Renal cortical epithelial cell (primary cell): ENCODE results near the gene NUP160. TPM values are rescaled to one million over a fixed set of nuclear protein-coding genes. Genes with fewer than 3 reads are reported as not detected.

Experiments
- total RNA-seq: library from RNA; depleted of rRNA; stranded (reverse); fragments of >200 nt; gene quantifications from 2 replicates; pipeline ENCODE4 v1.2.3, GENCODE V29; 2014

Gene NUP160
- total RNA-seq, 1 donor from 2014 or later = 40.7 TPM

Other genes with a start within 250 kb of the NUP160 start
- 104 and 109 TPM in 2 replicates for gene MTCH2, start 205.8 kb downstream of the NUP160 start, total RNA-seq
- gene AGBL2, start 133.0 kb downstream of the NUP160 start, total RNA-seq = 0.17 and 2.1 TPM in 2 replicates
- 35.8 and 50.6 TPM in 2 replicates for gene FNBP4, start 81.0 kb downstream of the NUP160 start, total RNA-seq
- gene PTPRJ, start 132.2 kb upstream of the NUP160 start, total RNA-seq = 120 and 214 TPM in 2 replicates